ENCODE data around the gene UGCG. TPM values are rescaled to one million over a fixed set of nuclear protein-coding genes. Genes with fewer than 3 reads are reported as not detected.
A peak's percentile ranks its signal among the peaks of the same experiment; 100 is the strongest.

UGCG gene
- total and polyA plus RNA-seq, 2 of the 4 experiments (the other 2 are of a cell fraction) = 84.2 to 104 TPM

GRCh38 chr9:111896942-111897600 lies 457 bp downstream of the UGCG start:
- CTCF ChIA-PET = interaction anchor here (0.5 to 0.8 kb wide), 2 partner anchors 175 to 207 kb away, joined by 3 to 4 read pairs; no protein-coding TSS in a partner anchor
- peak overlapping the region; percentile 68 for H2BK120ac ChIP-seq (ENCODE audit: low read depth, low read length)
- H4K8ac ChIP-seq (ENCODE audit: low read depth in 2 of 2, low read length in 2 of 2) = peak overlapping the region; percentile 58 to 80; a peak in 3 of 4 replicates
- peak overlapping the region; percentile 62 for H4K5ac ChIP-seq (ENCODE audit: low read depth, low read length)
- H2BK15ac ChIP-seq (ENCODE audit: low read depth, low read length) = 0 out of 3 replicates have a peak overlapping the region, but pooled peaks have one; percentile 18
- peak overlapping the region; percentile 62; the same call in 1 of the 2 replicates for H2BK20ac ChIP-seq (ENCODE audit: low read depth, low read length)
- ATAC-seq (ENCODE audit: low read depth) (peak; percentile 66; the same call in 1 of the 2 replicates), DNase-seq (no peak)
- no peaks in the 10 kb centered on the region for H3K9me3 ChIP-seq (ENCODE audit: control insufficient read depth, insufficient read depth, low read length)
- peak overlapping the region; percentile 78 for H3K4me2 ChIP-seq (ENCODE audit: low read depth, low read length)
- H3K56ac ChIP-seq (ENCODE audit: extremely low read depth, insufficient read depth, low read length) = peak overlapping the region; percentile 89
- H3K27me3 ChIP-seq (ENCODE audit: control insufficient read depth, insufficient read depth, low read length) = no peaks in the 10 kb centered on the region
- H3K79me1 ChIP-seq (ENCODE audit: low read depth in 1 of 2, low read length in 2 of 2) = peaks cover 5 to 22% of the 10 kb centered on the region in 2 experiments; a peak in 2 of 4 replicates
- peak overlapping the region; percentile 85 for H3K18ac ChIP-seq (ENCODE audit: low read depth, low read length)
- H2AK5ac ChIP-seq (ENCODE audit: low read depth, low read length) = peak overlapping the region; percentile 33
- H3K9me1 ChIP-seq (ENCODE audit: insufficient read depth, low read length) = peaks cover 8% of the 10 kb centered on the region; the same call in 1 of the 2 replicates
- POLR2A ChIA-PET (ENCODE audit: unreplicated experiment) = interaction anchor here (0.8 to 1.0 kb wide), 2 partner anchors 135 to 148 kb away, joined by 4 read pairs; no protein-coding TSS in a partner anchor
- H2AFZ ChIP-seq (replicated peaks; ENCODE audit: low read length, poor library complexity) = peak overlapping the region; percentile 95
- H3K4ac ChIP-seq (ENCODE audit: low read depth, low read length) = peak overlapping the region; percentile 95
- H3K4me1 ChIP-seq (ENCODE audit: control insufficient read depth, insufficient read depth, low read length) = peaks cover 11% of the 10 kb centered on the region; the same call in 1 of the 2 replicates
- in situ Hi-C loops (cut with MboI; ENCODE audit: low sequenced_read_pairs) = no loop called here
- peak overlapping the region; percentile 98 for H3K4me3 ChIP-seq (ENCODE audit: insufficient read depth, low read depth, low read length)
- intact Hi-C loops (cut with micrococcal nuclease) = loop anchor here (2.0 to 10.0 kb wide), 2 partner anchors 136 to 302 kb away; partner anchors contain the start of gene PTGR1
- peak overlapping the region; percentile 96 for H3K23ac ChIP-seq (ENCODE audit: low read depth, low read length)
- H3K9ac ChIP-seq (ENCODE audit: low read depth, low read length) = peak overlapping the region; percentile 93
- peak overlapping the region; percentile 86 for H2BK5ac ChIP-seq (ENCODE audit: low read depth, low read length, poor library complexity, severe bottlenecking)
- dilution Hi-C loops (cut with HindIII; ENCODE audit: low sequenced_read_pairs, unreplicated experiment) = no loop called here
- peak overlapping the region; percentile 68 for H2AK9ac ChIP-seq (replicated peaks; ENCODE audit: low read depth, low read length, poor library complexity)
- peak overlapping the region; percentile 96 for H3K27ac ChIP-seq (ENCODE audit: insufficient read depth, low read length)
- WGBS, 2 experiments (ENCODE audit: extremely low coverage in 2 of 2, insufficient read length in 1 of 2) = 0% methylated on average over 14 of the region's 68 CpGs; no CpG with 5 or more reads in 1 of the 2 experiments
- H3K36me3 ChIP-seq (ENCODE audit: control insufficient read depth, insufficient read depth, low read length) = peaks cover 4% of the 10 kb centered on the region; the same call in 1 of the 2 replicates
- H4K91ac ChIP-seq (ENCODE audit: insufficient read depth, low read depth, low read length) = peak overlapping the region; percentile 69
- peak overlapping the region; percentile 96 for H3K14ac ChIP-seq (replicated peaks; ENCODE audit: low read depth, low read length)
- no TSS peak for BruUV-seq (replicated peaks)
- peaks cover 41% of the 10 kb centered on the region for H4K20me1 ChIP-seq (ENCODE audit: insufficient read depth, low read length)
- TF ChIP-seq ELK1 (IDR thresholded peaks at IDR 0.05; ENCODE audit: borderline replicate concordance, low read depth, low read length) (no peak), FOS (IDR thresholded peaks at IDR 0.05; ENCODE audit: low read depth, low read length) (no peak), MXI1 (IDR thresholded peaks at IDR 0.05; ENCODE audit: borderline replicate concordance, low read depth, low read length) (peak; percentile 29; the same call in 1 of the 2 replicates), BHLHE40 (IDR thresholded peaks at IDR 0.05; ENCODE audit: low read depth, low read length) (0 out of 2 replicates have a peak, but pooled peaks have one; percentile 20), RCOR1 (IDR thresholded peaks at IDR 0.05; ENCODE audit: insufficient replicate concordance, low read length) (no peak), RAD21 (IDR thresholded peaks at IDR 0.05; ENCODE audit: low read length) (0 out of 2 replicates have a peak, but pooled peaks have one; percentile 27), RFX5 (IDR thresholded peaks at IDR 0.05; ENCODE audit: low read depth, low read length) (no peak), POLR2A (IDR thresholded peaks at IDR 0.05; ENCODE audit: low read depth, low read length) (no peak), CHD1 (IDR thresholded peaks at IDR 0.05; ENCODE audit: low read depth, low read length) (peak; percentile 33; the same call in 1 of the 2 replicates), MAFK (IDR thresholded peaks at IDR 0.05; ENCODE audit: low read depth, low read length) (no peak), CEBPB (IDR thresholded peaks at IDR 0.05; ENCODE audit: low read depth, low read length) (no peak), NFE2L2 (IDR thresholded peaks at IDR 0.05; ENCODE audit: low read depth, low read length) (no peak), SMC3 (IDR thresholded peaks at IDR 0.05; ENCODE audit: low read depth, low read length) (no peak), MAZ (IDR thresholded peaks at IDR 0.05; ENCODE audit: borderline replicate concordance, low read depth, low read length) (no peak)
- TF ChIP-seq, protein P1, sequence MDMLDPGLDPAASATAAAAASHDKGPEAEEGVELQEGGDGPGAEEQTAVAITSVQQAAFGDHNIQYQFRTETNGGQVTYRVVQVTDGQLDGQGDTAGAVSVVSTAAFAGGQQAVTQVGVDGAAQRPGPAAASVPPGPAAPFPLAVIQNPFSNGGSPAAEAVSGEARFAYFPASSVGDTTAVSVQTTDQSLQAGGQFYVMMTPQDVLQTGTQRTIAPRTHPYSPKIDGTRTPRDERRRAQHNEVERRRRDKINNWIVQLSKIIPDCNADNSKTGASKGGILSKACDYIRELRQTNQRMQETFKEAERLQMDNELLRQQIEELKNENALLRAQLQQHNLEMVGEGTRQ (IDR thresholded peaks at IDR 0.05; ENCODE audit: low read depth, low read length) = no peak
